H1 (cell line): ENCODE results near the gene CCDC83. TPM values are rescaled to one million over a fixed set of nuclear protein-coding genes. Genes with fewer than 3 reads are reported as not detected.

Source experiments
- CEBPB ChIP-seq: IDR thresholded peaks from 2 replicates; pipeline ENCODE4 v1.6.1; 2012; ENCODE audit warnings: low read depth, low read length
- EZH2 ChIP-seq: fragments of 200-600 bp; sonication (generic); IDR thresholded peaks from 2 replicates; pipeline ENCODE4 v1.7.1; 2012; ENCODE audit warnings: low read depth, mild to moderate bottlenecking, moderate library complexity, low read length, inconsistent platforms; ENCODE audit not compliant: severe bottlenecking
- HDAC6 ChIP-seq: IDR thresholded peaks from one replicate; pipeline ENCODE4 v1.7.1; 2012; ENCODE audit warnings: low read depth, mild to moderate bottlenecking, inconsistent platforms, low read length, moderate library complexity
- SP4 ChIP-seq: IDR thresholded peaks from 2 replicates; pipeline ENCODE4 v1.6.1; 2012; ENCODE audit warnings: low read length, inconsistent platforms
- TAF7 ChIP-seq: optimal IDR thresholded peaks from 2 replicates; pipeline ENCODE3; 2011; ENCODE audit warnings: low read depth, mild to moderate bottlenecking, inconsistent platforms, low read length, moderate library complexity, borderline replicate concordance
- TBP ChIP-seq: IDR thresholded peaks from 2 replicates; pipeline ENCODE4 v1.6.1; 2011; ENCODE audit warnings: low read depth, low read length, improper control_type of control experiment
- TEAD4 ChIP-seq: IDR thresholded peaks from 2 replicates; pipeline ENCODE4 v1.6.1; 2012; ENCODE audit warnings: low read depth, low read length, inconsistent platforms, mixed read lengths
- polyA plus RNA-seq, 7 experiments: library from polyadenylated mRNA; depleted of rRNA in 3 of 7; stranded (reverse) in 5 of 7; unstranded in 2 of 7; fragments of >200 nt in 5 of 7; fragments of 200-250 nt in 2 of 7; gene quantifications; 1 replicate in 5 of 7; 2 replicates in 1 of 7; 4 replicates in 1 of 7; pipeline versions ENCODE4 v1.2.1 to v1.2.3, GENCODE V29; 2011 to 2013; ENCODE audit warnings: missing spikeins in 2 of 7, mixed read lengths in 2 of 7
- total RNA-seq: library from RNA; stranded (reverse); fragmentation: NEBNext Ultra II Directional; extraction: Animal tissue kit (Norgen Biotek cat#: 25700); gene quantifications from 2 replicates; pipeline ENCODE4 v1.2.1, GENCODE V29; 2021
- TF ChIP-seq, protein P1 (sequence below): fragments of 300-600 bp; sonication (generic); IDR thresholded peaks from 2 replicates; pipeline ENCODE4 v1.7.1; 2012; ENCODE audit warnings: low read length, moderate library complexity, mild to moderate bottlenecking, inconsistent platforms; ENCODE audit not compliant: insufficient replicate concordance

Gene CCDC83
- total and polyA plus RNA-seq, 2 of the 8 experiments (the other 6 are each of a cell fraction or from before 2014, with no cell fraction given): not detected

DNA sequence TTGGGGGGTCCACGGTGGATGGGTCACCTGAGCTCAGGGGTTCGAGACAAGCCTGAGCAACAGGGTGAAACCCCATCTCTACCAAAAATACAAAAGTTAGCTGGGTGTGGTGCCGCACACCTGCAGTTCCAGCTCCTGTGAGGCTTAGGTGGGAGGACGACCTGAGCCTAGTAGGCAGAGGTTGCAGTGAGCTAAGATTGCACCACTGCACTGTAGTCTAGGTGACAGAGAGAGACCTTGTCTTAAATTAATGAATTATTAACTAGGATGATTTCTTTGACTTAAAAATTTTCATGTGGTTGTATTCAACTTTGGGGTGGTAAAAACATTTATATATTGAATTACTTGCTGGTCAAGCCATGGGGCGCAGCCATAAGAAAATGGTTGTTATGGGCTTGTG, 33.9 kb downstream of the CCDC83 start (continued):
- TF ChIP-seq TEAD4 (no peak), TBP (no peak), HDAC6 (no peak), EZH2 (no peak), TAF7 (no peak), CEBPB (no peak), SP4 (no peak)
- TF ChIP-seq, protein P1, sequence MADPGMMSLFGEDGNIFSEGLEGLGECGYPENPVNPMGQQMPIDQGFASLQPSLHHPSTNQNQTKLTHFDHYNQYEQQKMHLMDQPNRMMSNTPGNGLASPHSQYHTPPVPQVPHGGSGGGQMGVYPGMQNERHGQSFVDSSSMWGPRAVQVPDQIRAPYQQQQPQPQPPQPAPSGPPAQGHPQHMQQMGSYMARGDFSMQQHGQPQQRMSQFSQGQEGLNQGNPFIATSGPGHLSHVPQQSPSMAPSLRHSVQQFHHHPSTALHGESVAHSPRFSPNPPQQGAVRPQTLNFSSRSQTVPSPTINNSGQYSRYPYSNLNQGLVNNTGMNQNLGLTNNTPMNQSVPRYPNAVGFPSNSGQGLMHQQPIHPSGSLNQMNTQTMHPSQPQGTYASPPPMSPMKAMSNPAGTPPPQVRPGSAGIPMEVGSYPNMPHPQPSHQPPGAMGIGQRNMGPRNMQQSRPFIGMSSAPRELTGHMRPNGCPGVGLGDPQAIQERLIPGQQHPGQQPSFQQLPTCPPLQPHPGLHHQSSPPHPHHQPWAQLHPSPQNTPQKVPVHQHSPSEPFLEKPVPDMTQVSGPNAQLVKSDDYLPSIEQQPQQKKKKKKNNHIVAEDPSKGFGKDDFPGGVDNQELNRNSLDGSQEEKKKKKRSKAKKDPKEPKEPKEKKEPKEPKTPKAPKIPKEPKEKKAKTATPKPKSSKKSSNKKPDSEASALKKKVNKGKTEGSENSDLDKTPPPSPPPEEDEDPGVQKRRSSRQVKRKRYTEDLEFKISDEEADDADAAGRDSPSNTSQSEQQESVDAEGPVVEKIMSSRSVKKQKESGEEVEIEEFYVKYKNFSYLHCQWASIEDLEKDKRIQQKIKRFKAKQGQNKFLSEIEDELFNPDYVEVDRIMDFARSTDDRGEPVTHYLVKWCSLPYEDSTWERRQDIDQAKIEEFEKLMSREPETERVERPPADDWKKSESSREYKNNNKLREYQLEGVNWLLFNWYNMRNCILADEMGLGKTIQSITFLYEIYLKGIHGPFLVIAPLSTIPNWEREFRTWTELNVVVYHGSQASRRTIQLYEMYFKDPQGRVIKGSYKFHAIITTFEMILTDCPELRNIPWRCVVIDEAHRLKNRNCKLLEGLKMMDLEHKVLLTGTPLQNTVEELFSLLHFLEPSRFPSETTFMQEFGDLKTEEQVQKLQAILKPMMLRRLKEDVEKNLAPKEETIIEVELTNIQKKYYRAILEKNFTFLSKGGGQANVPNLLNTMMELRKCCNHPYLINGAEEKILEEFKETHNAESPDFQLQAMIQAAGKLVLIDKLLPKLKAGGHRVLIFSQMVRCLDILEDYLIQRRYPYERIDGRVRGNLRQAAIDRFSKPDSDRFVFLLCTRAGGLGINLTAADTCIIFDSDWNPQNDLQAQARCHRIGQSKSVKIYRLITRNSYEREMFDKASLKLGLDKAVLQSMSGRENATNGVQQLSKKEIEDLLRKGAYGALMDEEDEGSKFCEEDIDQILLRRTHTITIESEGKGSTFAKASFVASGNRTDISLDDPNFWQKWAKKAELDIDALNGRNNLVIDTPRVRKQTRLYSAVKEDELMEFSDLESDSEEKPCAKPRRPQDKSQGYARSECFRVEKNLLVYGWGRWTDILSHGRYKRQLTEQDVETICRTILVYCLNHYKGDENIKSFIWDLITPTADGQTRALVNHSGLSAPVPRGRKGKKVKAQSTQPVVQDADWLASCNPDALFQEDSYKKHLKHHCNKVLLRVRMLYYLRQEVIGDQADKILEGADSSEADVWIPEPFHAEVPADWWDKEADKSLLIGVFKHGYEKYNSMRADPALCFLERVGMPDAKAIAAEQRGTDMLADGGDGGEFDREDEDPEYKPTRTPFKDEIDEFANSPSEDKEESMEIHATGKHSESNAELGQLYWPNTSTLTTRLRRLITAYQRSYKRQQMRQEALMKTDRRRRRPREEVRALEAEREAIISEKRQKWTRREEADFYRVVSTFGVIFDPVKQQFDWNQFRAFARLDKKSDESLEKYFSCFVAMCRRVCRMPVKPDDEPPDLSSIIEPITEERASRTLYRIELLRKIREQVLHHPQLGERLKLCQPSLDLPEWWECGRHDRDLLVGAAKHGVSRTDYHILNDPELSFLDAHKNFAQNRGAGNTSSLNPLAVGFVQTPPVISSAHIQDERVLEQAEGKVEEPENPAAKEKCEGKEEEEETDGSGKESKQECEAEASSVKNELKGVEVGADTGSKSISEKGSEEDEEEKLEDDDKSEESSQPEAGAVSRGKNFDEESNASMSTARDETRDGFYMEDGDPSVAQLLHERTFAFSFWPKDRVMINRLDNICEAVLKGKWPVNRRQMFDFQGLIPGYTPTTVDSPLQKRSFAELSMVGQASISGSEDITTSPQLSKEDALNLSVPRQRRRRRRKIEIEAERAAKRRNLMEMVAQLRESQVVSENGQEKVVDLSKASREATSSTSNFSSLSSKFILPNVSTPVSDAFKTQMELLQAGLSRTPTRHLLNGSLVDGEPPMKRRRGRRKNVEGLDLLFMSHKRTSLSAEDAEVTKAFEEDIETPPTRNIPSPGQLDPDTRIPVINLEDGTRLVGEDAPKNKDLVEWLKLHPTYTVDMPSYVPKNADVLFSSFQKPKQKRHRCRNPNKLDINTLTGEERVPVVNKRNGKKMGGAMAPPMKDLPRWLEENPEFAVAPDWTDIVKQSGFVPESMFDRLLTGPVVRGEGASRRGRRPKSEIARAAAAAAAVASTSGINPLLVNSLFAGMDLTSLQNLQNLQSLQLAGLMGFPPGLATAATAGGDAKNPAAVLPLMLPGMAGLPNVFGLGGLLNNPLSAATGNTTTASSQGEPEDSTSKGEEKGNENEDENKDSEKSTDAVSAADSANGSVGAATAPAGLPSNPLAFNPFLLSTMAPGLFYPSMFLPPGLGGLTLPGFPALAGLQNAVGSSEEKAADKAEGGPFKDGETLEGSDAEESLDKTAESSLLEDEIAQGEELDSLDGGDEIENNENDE: no peak
